Liver (tissue), 9 donors: ENCODE measurements around the gene SPAG16. TPM values are rescaled to one million over a fixed set of nuclear protein-coding genes. Genes with fewer than 3 reads are reported as not detected.

Experiments used
- DNase-seq: peaks from one replicate; pipeline ENCODE4 v3.0.0-alpha.2; 2017; ENCODE audit warnings: low spot score
- H3K27ac ChIP-seq, 2 donors: one replicate each; pipeline ENCODE4 v1.7.0; 2013; ENCODE audit warnings: inconsistent platforms in 2 of 2, low read length in 2 of 2, control low read depth in 1 of 2, low read depth in 1 of 2, mild to moderate bottlenecking in 1 of 2
- H3K27me3 ChIP-seq, 4 donors: one replicate each; pipeline versions ENCODE4 v1.6.1 to v1.7.0; 2013; ENCODE audit warnings: low read length in 3 of 4, inconsistent platforms in 1 of 4, mild to moderate bottlenecking in 1 of 4, moderate library complexity in 1 of 4; ENCODE audit not compliant: control insufficient read depth in 4 of 4, insufficient read depth in 4 of 4
- H3K36me3 ChIP-seq, 4 donors: one replicate each; pipeline versions ENCODE4 v1.6.1 to v1.7.0; 2013; ENCODE audit warnings: low read length in 3 of 4, mild to moderate bottlenecking in 3 of 4, low read depth in 1 of 4, moderate library complexity in 1 of 4; ENCODE audit not compliant: control insufficient read depth in 4 of 4, insufficient read depth in 3 of 4
- H3K4me1 ChIP-seq, 4 donors: one replicate each; pipeline versions ENCODE4 v1.6.1 to v1.7.0; 2013; ENCODE audit warnings: low read length in 3 of 4, mild to moderate bottlenecking in 3 of 4, moderate library complexity in 1 of 4; ENCODE audit not compliant: control insufficient read depth in 4 of 4, insufficient read depth in 4 of 4
- H3K4me3 ChIP-seq, 3 donors: one replicate each; pipeline versions ENCODE4 v1.6.1 to v1.7.0; 2013; ENCODE audit warnings: low read length in 3 of 3, control low read depth in 1 of 3, low read depth in 1 of 3, mild to moderate bottlenecking in 1 of 3
- H3K9ac ChIP-seq, 2 donors: one replicate each; pipeline ENCODE4 v1.7.0; 2013; ENCODE audit warnings: low read length in 2 of 2, mild to moderate bottlenecking in 2 of 2, moderate library complexity in 2 of 2, control low read depth in 1 of 2, low read depth in 1 of 2
- H3K9me3 ChIP-seq, 4 donors: one replicate each; pipeline versions ENCODE4 v1.6.1 to v1.7.0; 2013; ENCODE audit warnings: low read length in 3 of 4; ENCODE audit not compliant: control insufficient read depth in 4 of 4
- EGR1 ChIP-seq, 2 donors: IDR thresholded peaks; 2 replicates each; pipeline ENCODE4 v1.6.1; 2016 to 2018; ENCODE audit warnings: antibody characterized with exemption in 2 of 2, low read depth in 2 of 2
- FOXA1 ChIP-seq: IDR thresholded peaks from 2 replicates; pipeline ENCODE4 v1.6.1; 2016; ENCODE audit warnings: antibody characterized with exemption
- FOXA2 ChIP-seq: IDR thresholded peaks from 2 replicates; pipeline ENCODE4 v1.6.1; 2016; ENCODE audit warnings: antibody characterized with exemption
- GABPA ChIP-seq, 2 donors: IDR thresholded peaks in 1 of 2; conservative IDR thresholded peaks in 1 of 2; 2 replicates each; pipeline ENCODE4 v1.6.1; 2016; ENCODE audit warnings: antibody characterized with exemption in 2 of 2, mild to moderate bottlenecking in 1 of 2, moderate library complexity in 1 of 2
- HNF4A ChIP-seq, 2 donors: conservative IDR thresholded peaks; 2 replicates each; pipeline ENCODE4 v1.6.1; 2016; ENCODE audit warnings: antibody characterized with exemption in 2 of 2, mild to moderate bottlenecking in 2 of 2
- JUND ChIP-seq, 2 donors: IDR thresholded peaks; 2 replicates each; pipeline ENCODE4 v1.6.1; 2016; ENCODE audit warnings: antibody characterized with exemption in 2 of 2
- NR2F2 ChIP-seq: IDR thresholded peaks from 2 replicates; pipeline ENCODE4 v1.6.1; 2016; ENCODE audit warnings: antibody characterized with exemption
- RAD21 ChIP-seq, 2 donors: IDR thresholded peaks; 2 replicates each; pipeline ENCODE4 v1.6.1; 2016; ENCODE audit warnings: antibody characterized with exemption in 2 of 2, mild to moderate bottlenecking in 2 of 2
- RXRA ChIP-seq, 2 donors: IDR thresholded peaks; 2 replicates each; pipeline ENCODE4 v1.6.1; 2017 to 2018; ENCODE audit warnings: antibody characterized with exemption in 2 of 2, mild to moderate bottlenecking in 1 of 2
- SP1 ChIP-seq: IDR thresholded peaks from 2 replicates; pipeline ENCODE4 v1.6.1; 2018; ENCODE audit warnings: antibody characterized with exemption, mild to moderate bottlenecking
- TAF1 ChIP-seq: conservative IDR thresholded peaks from 2 replicates; pipeline ENCODE4 v1.6.1; 2016; ENCODE audit warnings: antibody characterized with exemption, mild to moderate bottlenecking
- YY1 ChIP-seq: IDR thresholded peaks from 2 replicates; pipeline ENCODE4 v1.6.1; 2016; ENCODE audit warnings: antibody characterized with exemption, mild to moderate bottlenecking
- WGBS: extraction: QIAGEN DNeasy Blood & Tissue Kit; methylation state at CpG from one replicate; pipeline ENCODE4 v1.1.7; 2013; 5-methylcytosine and 5-hydroxymethylcytosine counted together
- polyA plus RNA-seq, 2 donors: library from polyadenylated mRNA; stranded (reverse) in 1 of 2; unstranded in 1 of 2; fragments of 200-250 nt in 1 of 2; fragments of >200 nt in 1 of 2; fragmentation: Nextera tagmentation in 1 of 2; extraction: Ambion mirVana in 1 of 2; gene quantifications; one replicate each; pipeline versions ENCODE4 v1.2.1 to v1.2.3, GENCODE V29; 2013 to 2015
- total RNA-seq, 2 donors: library from RNA; depleted of rRNA; stranded (reverse); fragments of >200 nt; gene quantifications; one replicate each; pipeline ENCODE4 v1.2.3, GENCODE V29; 2014
- TF ChIP-seq, protein P1 (sequence below): IDR thresholded peaks from 2 replicates; pipeline ENCODE4 v1.6.1; 2016; ENCODE audit warnings: antibody characterized with exemption
- TF ChIP-seq, protein P2 (sequence below): fragments of 150-350 bp; IDR thresholded peaks from 2 replicates; pipeline ENCODE4 v1.5.1; 2017; ENCODE audit warnings: improper control_type of control experiment, low read depth, low read length; ENCODE audit not compliant: missing input control
- TF ChIP-seq, protein P3 (sequence below): IDR thresholded peaks from 2 replicates; pipeline ENCODE4 v1.6.1; 2016; ENCODE audit warnings: antibody characterized with exemption, mild to moderate bottlenecking
- donor health status: healthy.
- donor health status: healthy.
- donor health status: healthy.
- donor health status: healthy.
- donor health status: healthy.

Gene SPAG16
- total and polyA plus RNA-seq, 4 donors, result 6.4 to 12.7 (median 11.4) TPM

DNA sequence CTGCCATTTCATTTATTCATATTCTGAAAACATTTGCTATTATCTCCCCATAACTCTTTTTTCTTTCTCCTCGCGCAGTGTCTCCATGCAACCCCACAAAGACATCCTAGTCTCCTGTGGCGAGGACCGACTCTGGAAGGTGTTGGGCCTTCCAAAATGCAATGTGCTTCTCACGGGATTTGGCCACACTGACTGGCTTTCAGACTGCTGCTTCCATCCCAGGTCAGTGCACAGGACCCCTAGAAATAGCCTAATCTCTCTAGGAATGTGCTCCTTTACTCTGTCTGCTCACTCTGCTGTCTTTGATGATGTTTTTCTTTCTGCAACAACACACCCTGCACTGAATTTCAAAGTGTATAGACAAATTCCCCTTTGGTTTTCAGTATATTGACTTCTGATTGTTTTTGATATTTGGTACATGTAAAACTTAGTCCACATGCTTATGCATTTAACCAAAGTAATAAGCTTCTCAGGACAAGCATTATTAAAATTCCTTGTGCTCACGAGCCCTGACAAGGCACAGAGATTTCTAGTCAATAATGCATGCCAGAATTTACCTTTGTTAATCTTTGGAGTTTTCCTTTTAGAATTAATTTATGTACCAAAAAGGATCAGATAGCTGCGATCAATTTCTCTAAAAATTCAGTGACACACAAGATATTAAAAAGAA lies 578.3 kb downstream of the SPAG16 start:
- Histone ChIP-seq H3K9ac (no peak overlapping the region), H3K4me1 (peaks cover 0 to 9% (median 2%) of the 10 kb centered on the region in 4 donors), H3K9me3 (no peaks in the 10 kb centered on the region), H3K27me3 (no peaks in the 10 kb centered on the region), H3K27ac (no peak overlapping the region), H3K4me3 (no peak overlapping the region), H3K36me3 (no peaks in the 10 kb centered on the region)
- DNase-seq, result no peak
- WGBS, result 86% methylated on average over 7 of the region's 7 CpGs
- TF ChIP-seq FOXA2 (no peak), SP1 (no peak), HNF4A (conservative IDR thresholded peaks at IDR 0.05) (no peak), GABPA (IDR thresholded peaks at IDR 0.05 in 1 of 2, conservative IDR thresholded peaks at IDR 0.05 in 1 of 2) (no peak), RAD21 (IDR thresholded peaks at IDR 0.05) (no peak), TAF1 (no peak), EGR1 (IDR thresholded peaks at IDR 0.05; ENCODE audit: low read depth in 2 of 2) (no peak), FOXA1 (no peak), RXRA (IDR thresholded peaks at IDR 0.05) (no peak)
- TF ChIP-seq, protein P1, sequence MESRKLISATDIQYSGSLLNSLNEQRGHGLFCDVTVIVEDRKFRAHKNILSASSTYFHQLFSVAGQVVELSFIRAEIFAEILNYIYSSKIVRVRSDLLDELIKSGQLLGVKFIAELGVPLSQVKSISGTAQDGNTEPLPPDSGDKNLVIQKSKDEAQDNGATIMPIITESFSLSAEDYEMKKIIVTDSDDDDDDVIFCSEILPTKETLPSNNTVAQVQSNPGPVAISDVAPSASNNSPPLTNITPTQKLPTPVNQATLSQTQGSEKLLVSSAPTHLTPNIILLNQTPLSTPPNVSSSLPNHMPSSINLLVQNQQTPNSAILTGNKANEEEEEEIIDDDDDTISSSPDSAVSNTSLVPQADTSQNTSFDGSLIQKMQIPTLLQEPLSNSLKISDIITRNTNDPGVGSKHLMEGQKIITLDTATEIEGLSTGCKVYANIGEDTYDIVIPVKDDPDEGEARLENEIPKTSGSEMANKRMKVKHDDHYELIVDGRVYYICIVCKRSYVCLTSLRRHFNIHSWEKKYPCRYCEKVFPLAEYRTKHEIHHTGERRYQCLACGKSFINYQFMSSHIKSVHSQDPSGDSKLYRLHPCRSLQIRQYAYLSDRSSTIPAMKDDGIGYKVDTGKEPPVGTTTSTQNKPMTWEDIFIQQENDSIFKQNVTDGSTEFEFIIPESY, result no peak

DNA sequence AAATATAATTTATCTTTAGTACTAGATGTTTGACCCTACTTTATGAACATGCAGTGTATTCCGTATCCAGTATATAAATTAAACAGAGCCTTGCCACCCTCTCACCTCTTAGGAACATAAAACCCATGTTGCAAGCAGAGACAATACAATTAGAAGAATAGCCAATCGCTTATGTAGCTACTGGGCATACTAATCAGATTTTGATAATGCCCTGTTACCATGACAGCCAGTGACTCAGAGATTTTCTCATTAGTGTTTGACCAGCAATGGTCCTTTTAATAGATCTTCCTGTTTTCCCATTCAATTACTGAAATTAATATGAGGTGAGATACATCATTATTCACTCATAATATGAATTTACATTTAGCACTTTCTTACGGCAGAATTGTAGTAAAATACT lies 579.3 kb downstream of the SPAG16 start:
- no peaks in the 10 kb centered on the region for H3K9me3 ChIP-seq
- no peak overlapping the region for H3K27ac ChIP-seq
- H3K36me3 ChIP-seq, result no peaks in the 10 kb centered on the region
- TF ChIP-seq JUND (IDR thresholded peaks at IDR 0.05), result no peak
- TF ChIP-seq SP1, result no peak
- TF ChIP-seq, protein P1, result no peak
- TF ChIP-seq FOXA2, result no peak
- no peak for TF ChIP-seq TAF1
- no peak for TF ChIP-seq NR2F2
- no peaks in the 10 kb centered on the region for H3K27me3 ChIP-seq
- peaks cover 0 to 9% (median 2%) of the 10 kb centered on the region in 4 donors for H3K4me1 ChIP-seq
- DNase-seq, result no peak
- no peak overlapping the region for H3K9ac ChIP-seq
- 92% methylated on average over 3 of the region's 3 CpGs for WGBS
- no peak overlapping the region for H3K4me3 ChIP-seq

DNA sequence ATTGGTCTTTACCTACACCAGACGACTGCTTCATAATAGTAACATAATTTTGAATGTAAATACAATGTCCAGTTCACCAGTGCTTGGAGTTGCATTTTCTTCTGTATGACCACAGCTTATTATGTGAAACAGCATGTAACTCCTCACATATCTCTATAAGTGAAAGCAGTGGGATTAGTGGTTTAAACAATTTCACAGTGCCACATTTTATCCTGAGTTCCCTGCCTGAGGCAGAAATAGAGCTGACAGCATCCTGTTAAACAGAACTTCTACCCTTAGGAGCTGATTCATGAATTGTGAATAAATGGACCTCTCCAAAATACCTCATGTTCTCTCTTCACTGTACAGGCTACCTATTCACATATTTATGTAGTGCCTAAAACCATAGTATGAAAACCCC lies 584.3 kb downstream of the SPAG16 start:
- Histone ChIP-seq H3K4me1 (no peaks in the 10 kb centered on the region), H3K27me3 (no peaks in the 10 kb centered on the region), H3K4me3 (no peak overlapping the region), H3K27ac (no peak overlapping the region), H3K9ac (no peak overlapping the region), H3K36me3 (no peaks in the 10 kb centered on the region), H3K9me3 (no peaks in the 10 kb centered on the region)
- WGBS, result 0% methylated on average over 1 of the region's 1 CpG
- no peak for TF ChIP-seq SP1
- TF ChIP-seq FOXA2, result no peak
- TF ChIP-seq, protein P2, sequence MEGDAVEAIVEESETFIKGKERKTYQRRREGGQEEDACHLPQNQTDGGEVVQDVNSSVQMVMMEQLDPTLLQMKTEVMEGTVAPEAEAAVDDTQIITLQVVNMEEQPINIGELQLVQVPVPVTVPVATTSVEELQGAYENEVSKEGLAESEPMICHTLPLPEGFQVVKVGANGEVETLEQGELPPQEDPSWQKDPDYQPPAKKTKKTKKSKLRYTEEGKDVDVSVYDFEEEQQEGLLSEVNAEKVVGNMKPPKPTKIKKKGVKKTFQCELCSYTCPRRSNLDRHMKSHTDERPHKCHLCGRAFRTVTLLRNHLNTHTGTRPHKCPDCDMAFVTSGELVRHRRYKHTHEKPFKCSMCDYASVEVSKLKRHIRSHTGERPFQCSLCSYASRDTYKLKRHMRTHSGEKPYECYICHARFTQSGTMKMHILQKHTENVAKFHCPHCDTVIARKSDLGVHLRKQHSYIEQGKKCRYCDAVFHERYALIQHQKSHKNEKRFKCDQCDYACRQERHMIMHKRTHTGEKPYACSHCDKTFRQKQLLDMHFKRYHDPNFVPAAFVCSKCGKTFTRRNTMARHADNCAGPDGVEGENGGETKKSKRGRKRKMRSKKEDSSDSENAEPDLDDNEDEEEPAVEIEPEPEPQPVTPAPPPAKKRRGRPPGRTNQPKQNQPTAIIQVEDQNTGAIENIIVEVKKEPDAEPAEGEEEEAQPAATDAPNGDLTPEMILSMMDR, result no peak
- no peak for TF ChIP-seq FOXA1
- TF ChIP-seq, protein P3, sequence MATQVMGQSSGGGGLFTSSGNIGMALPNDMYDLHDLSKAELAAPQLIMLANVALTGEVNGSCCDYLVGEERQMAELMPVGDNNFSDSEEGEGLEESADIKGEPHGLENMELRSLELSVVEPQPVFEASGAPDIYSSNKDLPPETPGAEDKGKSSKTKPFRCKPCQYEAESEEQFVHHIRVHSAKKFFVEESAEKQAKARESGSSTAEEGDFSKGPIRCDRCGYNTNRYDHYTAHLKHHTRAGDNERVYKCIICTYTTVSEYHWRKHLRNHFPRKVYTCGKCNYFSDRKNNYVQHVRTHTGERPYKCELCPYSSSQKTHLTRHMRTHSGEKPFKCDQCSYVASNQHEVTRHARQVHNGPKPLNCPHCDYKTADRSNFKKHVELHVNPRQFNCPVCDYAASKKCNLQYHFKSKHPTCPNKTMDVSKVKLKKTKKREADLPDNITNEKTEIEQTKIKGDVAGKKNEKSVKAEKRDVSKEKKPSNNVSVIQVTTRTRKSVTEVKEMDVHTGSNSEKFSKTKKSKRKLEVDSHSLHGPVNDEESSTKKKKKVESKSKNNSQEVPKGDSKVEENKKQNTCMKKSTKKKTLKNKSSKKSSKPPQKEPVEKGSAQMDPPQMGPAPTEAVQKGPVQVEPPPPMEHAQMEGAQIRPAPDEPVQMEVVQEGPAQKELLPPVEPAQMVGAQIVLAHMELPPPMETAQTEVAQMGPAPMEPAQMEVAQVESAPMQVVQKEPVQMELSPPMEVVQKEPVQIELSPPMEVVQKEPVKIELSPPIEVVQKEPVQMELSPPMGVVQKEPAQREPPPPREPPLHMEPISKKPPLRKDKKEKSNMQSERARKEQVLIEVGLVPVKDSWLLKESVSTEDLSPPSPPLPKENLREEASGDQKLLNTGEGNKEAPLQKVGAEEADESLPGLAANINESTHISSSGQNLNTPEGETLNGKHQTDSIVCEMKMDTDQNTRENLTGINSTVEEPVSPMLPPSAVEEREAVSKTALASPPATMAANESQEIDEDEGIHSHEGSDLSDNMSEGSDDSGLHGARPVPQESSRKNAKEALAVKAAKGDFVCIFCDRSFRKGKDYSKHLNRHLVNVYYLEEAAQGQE, result no peak
- TF ChIP-seq JUND (IDR thresholded peaks at IDR 0.05), result no peak
- TF ChIP-seq TAF1, result no peak
- no peak for TF ChIP-seq HNF4A (conservative IDR thresholded peaks at IDR 0.05)
- no peak for TF ChIP-seq EGR1 (IDR thresholded peaks at IDR 0.05; ENCODE audit: low read depth in 2 of 2)
- TF ChIP-seq NR2F2, result no peak
- TF ChIP-seq YY1, result no peak
- no peak for DNase-seq
